ENCODE results near the gene CHKA.

GRCh38 chr11:68082481-68082880 lies 38.7 kb downstream of the CHKA start:
- TF ChIP-seq POLR2A (IDR thresholded peaks at IDR 0.05) (no peak), CTCF (IDR thresholded peaks at IDR 0.05) (no peak), POLR2AphosphoS5 (IDR thresholded peaks at IDR 0.05; ENCODE audit: insufficient read depth in 1 of 2, low read depth in 1 of 2) (no peak)

Measured in vagina (tissue), 2 donors.